HG03139 (cell line): ENCODE measurements around the gene SRRM2.

Experiments
- ATAC-seq: cut with Tn5 transposase; IDR thresholded peaks from one replicate; pipeline ENCODE4 v1.9.1; 2021; ENCODE audit not compliant: unreplicated experiment

The SRRM2 gene

DNA sequence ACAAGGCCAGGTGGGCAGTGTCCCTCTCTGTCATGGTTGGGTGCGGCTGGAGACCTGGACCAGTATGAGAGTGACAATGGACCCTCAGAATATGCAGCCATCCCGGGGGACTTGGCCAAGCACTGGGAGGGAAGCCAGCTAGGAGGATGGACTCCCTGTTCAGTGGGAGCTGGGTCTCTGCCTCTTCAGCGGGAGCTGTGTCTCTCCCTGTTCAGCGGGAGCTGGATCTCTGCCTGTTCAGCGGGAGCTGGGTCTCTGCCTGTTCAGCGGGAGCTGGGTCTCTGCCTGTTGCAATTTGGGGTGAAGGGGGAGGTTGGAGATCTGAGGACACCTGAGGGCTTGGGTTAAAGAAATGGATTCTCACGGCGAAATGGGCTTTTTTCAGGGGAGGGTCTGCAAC, 38.7 kb downstream of the SRRM2 start:
- ATAC-seq = no peak

DNA sequence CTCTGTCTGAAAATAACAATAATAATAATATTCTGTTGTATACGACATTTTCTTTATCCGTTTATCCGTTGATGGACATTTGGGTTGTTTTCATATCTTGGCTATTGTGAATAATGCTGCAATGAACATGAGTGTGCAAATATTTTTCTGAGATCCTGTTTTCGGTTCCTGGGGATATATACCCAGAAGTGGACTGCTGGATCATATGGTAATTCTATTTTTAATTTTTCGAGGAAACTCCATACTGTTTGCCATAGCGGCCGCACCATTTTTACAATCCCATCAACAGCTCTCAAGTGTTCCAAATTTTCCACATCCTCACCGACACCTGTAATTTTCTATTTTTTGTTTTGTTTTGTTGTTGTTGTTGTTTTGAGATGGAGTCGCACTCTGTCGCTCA, 40.5 kb downstream of the SRRM2 start:
- no peak for ATAC-seq

DNA sequence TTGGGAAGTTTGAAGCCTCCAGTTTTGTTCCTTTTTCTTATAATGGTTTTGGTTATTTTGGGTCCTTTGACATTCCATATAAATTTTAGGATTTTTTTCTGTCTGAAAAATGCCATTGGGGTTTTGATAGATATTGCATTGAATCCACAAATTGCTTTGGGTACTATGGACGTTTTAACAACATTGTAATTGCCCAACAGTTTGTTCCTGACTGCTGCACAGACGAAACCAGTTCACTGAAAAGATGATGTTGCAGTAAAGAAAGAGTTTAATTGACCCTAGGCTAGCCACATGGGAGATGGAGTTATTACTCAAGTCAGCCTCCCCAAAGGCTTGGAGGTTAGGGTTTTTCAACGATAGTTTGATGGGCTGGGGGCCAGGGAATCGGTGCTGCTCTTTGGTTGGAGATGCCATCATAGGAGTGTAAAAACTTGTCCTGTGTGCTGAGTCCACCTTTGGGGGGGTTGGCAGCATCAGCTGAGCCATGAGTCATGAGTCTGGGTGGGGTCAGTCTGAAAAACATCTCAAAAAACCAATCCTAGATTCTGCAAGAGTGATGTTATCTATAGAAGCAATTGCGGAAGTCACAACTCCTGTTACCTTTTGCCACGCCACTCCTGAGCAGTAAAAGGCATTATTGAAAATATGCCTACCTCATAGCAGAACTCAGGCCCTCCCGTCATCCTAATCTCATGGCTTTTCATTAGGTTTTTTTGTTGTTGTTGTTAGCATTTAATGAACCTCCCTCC, 43.1 kb downstream of the SRRM2 start:
- no peak for ATAC-seq

DNA sequence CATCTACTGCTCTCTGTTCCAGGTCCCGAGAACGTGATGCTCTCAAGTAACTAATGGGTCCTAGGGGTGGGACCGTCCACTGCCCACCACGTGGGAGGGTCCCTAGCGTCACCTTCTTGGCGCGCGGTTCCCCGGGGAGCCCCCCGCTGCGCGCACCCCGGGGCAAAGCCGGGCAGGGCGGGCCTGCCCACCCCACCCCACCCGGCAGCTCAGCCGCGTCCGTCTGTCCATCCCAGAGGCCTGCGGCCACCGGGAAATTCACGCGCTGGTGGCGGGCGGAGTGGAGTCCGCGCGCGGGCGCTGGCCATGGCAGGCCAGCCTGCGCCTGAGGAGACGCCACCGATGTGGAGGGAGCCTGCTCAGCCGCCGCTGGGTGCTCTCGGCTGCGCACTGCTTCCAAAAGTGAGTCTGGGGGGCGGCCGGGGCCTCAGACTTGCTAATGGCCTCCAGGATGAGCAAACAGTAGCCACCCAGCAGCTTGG, 46.3 kb downstream of the SRRM2 start:
- no peak for ATAC-seq

DNA sequence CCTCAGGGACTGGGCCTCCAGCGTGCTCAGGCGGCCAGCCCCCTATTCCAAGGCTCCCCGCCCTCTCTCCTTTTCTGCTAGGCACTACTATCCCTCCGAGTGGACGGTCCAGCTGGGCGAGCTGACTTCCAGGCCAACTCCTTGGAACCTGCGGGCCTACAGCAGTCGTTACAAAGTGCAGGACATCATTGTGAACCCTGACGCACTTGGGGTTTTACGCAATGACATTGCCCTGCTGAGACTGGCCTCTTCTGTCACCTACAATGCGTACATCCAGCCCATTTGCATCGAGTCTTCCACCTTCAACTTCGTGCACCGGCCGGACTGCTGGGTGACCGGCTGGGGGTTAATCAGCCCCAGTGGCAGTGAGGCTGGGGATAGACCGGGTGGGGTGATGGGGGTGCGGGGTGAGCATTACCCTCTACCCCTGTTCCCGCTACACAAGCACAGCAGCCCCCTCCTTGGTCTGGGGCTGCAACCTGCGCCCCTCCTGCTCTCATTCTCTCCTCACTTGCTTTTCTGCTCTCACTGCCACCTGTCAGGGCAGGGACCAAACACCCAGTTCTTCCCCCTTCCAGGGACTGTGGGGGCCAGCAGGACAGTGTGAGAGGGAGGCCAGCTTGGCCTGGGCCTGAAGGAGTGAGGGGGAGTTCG, 46.9 kb downstream of the SRRM2 start:
- no peak for ATAC-seq

DNA sequence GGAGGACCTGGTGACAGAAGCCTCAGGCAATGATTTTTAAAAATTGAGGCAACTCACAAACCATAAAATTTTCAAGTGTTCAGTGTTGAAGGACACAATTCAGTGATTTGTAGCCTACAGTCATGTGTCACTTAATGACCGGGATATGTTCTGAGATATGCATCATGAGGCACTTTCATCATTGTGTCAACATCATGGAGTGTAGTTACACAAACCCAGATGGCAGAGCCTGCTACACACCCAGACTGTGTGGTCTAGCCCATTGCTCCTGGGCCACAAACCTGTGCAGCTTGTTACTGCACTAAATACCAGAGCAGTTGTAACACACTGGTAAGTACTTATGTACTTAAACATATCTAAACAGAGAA, 47.4 kb downstream of the SRRM2 start:
- ATAC-seq = no peak

DNA sequence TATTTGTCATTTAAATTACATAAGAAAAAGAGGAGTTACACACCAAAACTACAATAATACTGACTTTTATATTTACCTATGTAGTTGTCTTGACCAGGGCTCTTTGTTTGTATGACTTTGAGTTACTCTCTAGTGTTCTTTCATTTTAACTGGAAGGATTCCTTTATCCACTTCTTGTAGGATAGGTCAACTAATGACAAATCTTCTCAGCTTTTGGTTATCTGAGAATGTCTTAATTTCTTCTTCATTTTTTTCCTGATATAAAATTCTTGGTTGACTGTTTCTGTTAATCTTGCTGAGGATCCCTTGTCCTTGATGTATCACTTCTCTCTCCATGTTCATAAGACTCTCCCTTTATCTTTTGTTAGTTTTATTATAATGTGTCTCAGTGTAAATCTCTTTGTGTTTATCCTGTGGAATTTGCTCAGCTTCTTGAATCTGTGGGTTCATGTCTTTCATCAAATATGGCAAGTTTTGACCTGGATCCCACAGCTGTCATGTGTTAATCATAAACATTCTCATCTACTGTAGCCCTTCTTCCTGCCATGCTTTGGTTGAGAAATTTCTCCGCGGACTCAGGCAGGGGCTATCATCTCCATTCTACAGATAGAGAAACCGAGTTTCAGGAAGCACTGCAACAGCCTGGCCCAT, 51.2 kb downstream of the SRRM2 start:
- ATAC-seq = no peak

DNA sequence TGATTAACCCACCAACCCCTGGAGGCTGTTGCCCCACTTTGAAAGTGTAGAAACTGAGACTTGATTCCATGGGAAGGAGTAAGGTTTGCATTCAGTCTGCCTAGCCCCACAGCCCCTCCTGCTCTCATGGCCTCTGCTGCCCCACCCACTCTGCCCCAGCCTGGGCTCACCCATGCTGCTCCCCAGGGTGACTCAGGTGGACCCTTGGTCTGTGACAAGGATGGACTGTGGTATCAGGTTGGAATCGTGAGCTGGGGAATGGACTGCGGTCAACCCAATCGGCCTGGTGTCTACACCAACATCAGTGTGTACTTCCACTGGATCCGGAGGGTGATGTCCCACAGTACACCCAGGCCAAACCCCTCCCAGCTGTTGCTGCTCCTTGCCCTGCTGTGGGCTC, 52.3 kb downstream of the SRRM2 start:
- no peak for ATAC-seq

DNA sequence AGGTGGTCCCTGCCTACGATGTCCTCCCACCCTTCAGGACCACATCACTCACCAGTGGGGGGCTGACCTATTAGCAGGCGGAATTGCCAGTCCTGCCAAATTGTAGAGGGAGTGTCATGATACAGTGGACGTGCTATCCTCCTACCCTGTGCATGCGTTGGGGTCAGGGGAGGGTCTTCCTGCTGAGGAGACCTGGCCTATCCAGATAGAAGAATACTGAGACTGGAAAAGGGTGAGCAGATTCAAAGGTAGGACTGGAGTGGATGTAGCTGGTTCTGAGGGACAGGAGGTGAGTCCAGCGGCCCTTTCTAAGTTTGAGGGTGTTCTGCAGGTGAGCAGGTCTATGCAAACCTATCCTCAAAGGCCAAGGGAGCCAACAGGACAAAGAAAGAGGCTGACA, 53.8 kb downstream of the SRRM2 start:
- no peak for ATAC-seq

DNA sequence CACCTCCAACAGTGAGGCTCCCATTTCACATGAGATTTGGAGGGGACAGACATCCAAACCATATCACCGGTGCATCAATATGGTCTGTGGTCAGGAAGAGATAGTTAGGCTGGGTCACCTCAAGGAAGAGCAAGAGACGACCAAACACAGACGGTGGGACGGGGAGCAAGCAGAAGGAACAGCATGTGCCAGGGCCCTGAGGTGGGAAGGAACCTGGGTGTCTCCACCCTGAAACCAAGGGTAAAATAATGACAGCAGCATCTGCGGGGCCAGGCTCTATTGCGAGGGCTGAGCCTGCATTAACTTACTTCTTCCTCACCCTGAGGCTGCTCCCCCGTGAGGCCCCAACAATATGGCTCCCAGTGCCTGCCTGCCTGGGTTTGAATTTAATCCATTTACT, 55.7 kb downstream of the SRRM2 start:
- no peak for ATAC-seq

DNA sequence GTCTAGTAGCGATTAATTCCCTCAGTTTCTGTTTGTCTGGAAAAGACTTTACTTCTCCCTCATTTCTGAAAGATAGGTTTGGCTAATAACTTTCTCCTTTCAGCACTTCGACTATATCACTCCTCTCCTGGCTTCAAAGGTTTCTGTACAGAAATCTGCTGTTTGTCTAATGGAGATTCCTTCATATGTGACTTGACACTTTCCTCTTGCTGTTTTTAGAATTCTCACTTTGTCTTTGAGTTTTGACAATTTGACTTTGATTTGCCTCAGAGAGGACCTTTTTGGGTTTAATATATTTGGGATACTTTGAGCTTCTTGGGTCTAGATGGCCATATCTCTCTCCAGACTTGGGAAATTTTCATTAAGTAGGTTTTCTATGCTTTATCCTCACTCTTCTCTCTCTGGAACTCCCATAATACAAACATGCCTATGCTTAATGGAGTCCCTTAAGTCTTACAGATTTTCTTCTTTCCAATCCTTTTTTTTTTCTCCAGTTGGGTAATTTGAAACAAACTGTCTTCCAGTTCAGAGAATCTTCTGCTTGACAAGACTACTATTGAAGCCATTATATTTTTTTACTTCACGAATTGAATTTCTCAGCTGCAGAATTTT, 56.8 kb downstream of the SRRM2 start:
- no peak for ATAC-seq

DNA sequence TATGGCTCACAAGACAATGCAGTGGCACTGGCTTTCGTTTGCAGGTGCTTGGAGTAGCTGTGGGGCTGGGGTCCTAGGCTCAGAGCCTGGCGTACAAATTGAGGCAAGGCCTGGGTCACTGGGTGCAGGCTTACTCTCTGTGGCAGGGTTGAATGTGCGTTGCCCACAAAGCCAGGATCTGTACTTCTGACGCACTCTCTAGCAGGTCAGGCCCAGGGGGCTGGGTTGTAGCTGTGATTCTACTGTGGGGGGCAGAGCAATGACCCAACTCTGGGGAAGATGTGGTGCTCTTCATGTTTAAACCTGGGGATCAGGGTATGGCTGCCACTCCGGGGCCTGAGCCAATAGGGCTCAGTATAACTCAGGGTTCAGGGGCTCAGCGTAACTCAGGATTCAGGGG, 58.2 kb downstream of the SRRM2 start:
- ATAC-seq = no peak

DNA sequence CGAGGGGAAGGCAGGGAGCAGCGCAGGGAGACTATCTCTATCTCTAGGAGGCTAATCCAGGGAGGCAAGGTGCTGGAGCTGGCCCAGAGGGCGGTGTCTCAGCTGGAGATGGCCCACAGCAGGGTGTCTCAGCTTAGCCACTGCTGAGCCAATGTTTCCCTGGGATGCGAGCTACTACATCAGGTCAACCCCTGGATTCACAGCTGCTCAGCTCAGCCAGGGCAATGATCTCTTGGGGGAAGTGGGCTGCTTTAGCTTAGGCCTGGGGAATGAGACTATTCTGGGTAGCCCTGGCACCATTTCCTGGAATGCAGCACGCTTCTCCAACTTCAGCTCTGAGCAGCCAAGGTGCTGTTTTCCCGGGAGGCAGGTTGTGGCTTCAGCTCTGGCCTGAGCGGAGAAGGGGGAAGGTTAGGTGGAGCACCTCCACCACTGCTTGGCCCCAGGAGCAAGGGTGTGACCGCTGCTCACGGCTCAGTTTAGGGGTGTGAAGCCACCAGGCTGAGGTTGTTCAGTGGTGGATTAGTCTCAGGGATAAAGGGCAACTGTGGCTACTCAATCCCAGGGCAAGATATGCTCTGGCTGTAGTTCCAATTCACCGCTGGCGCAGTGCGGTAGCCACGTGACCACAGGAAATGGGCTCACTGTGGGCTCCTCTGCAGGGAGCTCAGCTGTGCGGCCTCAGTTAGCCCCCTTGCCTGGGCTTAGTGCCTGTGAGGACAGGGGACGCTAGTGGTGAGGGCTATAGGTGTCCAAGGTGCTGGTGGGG, 59.4 kb downstream of the SRRM2 start:
- no peak for ATAC-seq

DNA sequence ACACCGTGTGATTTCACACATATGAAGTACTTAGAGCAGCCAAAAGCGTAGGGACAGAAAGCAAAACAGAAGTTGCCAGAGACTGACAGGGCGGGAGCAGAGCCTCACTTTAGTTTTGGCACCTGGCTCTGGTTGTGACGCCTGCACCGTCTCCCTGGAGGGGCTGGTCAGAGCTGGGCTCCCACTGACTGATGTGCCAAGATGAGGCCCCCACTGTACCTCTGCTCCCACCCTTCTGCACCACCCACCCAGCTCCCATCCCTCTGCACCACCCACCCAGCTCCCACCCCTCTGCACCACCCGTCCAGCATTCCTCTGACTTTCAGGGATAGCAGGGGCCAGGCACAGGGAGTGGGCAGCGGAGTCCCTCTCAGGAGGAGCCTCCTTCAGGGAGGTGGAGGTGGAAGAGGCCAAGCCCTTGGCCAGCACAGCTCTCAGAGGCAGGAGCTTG, 61.4 kb downstream of the SRRM2 start:
- no peak for ATAC-seq

DNA sequence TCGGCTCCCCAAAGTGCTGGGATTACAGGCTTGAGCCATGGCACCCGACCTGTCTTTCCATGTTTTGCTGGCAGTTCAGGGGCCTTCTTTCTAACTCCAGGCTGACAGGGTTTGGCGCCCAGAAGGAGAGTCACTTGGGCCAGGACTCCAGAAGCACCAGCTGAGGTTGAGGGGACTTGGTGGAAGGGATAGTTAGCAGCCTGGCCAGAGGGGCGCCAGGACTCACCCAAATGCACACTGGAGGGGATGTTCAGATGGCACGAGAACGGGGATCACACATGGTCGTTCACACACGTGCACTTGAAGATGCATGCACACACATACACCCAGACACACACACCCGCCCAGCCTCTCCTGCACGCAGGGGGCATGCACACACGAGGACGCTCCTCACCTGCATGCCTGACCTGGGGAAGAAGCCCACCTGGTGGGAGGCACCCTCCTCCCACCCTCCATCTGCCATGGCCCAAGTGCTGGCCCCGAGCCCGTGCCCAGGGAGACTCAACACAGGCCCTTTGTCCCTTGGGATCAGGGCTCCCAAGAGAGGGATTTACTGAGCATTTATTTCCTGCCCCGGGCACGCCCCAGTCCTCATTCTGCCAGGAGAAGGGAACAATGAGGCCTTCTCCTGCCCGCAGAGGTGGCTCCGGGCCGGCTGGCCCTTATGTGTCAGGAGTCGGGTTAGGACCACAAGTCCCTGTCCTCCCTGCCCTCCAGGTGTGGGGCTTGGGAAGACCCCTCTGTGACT, 62.3 kb downstream of the SRRM2 start:
- no peak for ATAC-seq

DNA sequence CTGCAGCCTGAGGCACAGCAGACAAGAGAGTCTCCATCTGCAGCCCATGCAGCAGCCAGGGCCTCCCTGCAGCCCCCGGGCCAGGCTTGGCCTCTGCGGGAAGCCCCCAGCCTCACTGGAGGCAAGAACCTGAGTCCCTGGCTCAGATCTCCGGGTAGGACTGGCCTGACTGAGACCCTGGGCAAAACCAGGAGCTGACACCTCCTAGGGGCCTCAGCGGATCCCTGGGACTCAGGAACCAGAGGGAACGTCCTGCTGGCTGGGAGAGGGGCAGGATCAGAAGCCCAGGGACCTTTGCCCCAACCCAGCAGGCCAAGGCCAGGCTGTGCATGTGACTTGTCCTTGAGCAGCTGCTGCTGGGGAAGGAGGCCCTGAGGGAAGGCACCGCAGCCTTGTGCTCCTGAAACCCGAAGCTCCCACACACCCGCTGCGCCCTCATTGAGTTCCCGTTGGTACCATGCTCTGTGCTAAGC, 62.9 kb downstream of the SRRM2 start:
- ATAC-seq = no peak

DNA sequence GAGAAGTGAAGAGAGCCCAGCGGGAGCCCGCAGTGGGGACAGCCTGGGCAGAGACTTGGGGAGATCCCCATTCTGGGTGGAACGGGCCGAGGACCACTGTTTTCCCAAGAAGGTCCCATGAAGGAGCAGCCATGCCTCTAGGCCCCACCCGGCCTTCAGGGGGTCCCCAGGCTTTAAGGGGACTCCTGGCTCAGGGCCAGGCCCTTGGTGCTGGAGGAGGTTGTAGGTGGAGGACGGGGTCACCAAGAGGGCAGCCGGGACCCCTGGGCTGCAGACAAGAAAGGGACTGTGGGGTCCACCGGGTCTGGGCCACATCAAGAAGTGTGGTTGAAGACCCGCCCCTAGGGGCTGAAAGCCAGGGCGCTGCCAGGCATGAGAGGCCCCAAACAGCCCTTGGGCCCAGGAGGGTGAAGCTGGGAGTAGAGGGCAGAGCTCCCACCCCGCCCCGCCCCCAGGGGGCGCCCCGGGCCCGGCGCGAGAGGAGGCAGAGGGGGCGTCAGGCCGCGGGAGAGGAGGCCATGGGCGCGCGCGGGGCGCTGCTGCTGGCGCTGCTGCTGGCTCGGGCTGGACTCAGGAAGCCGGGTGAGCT, 64.4 kb downstream of the SRRM2 start, which contains the start of gene PRSS21:
Gene PRSS21, plus strand, starts transcription at position 487 of the 589 bp plus-strand sequence. Its CDS starts 32 bp downstream, at position 519.
- no peak for ATAC-seq

DNA sequence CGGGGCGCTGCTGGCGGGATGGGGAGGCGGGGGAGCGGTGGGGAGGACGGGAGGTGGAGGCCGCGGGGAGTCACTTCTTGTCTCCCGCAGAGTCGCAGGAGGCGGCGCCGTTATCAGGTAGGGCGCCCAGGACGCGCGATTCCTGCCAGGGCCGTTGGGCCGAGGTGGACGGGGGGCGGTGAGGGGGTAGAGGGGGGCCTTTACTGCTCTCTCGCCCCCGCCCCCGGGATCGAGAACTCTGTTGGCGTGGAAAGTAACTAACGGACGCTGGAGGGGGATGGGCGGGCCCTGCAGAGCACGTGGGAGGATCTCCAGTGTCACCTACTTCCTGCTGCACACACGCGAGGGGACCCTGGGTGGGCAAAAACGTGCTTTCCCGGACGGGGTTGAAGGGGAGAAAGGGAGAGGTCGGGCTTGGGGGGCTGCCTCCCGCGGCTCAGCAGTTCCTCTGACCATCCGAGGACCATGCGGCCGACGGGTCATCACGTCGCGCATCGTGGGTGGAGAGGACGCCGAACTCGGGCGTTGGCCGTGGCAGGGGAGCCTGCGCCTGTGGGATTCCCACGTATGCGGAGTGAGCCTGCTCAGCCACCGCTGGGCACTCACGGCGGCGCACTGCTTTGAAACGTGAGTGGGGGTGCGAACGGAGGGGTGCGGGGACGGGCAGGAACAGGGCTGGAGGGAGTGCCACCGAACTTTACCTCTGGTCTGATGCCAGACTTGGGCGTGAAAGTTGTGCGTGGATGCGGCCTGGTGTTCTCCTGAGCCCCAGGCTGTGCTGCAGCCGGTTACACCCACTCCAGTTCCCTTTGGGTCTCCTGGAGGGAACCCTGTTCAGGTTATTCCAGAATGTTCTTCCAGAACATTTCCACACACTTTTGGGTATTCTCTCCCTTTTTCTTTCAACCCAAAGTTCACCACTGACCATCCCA, 65.2 kb downstream of the SRRM2 start:
- no peak for ATAC-seq
